Kidney epithelial cell (primary cell): ENCODE data around the gene DDX6. TPM values are rescaled to one million over a fixed set of nuclear protein-coding genes. Genes with fewer than 3 reads are reported as not detected.
"Not testable (repeated sequence)": the region's sequence is repeated elsewhere in the genome, so short reads cannot be mapped to it uniquely, and the experiment has no call there.

Source experiments
- DNase-seq: peaks from one replicate; pipeline ENCODE4 v3.0.0-alpha.2; 2010; ENCODE audit warnings: low read depth
- H3K27me3 ChIP-seq: 2 replicates; pipeline ENCODE4 v1.6.0; 2011; ENCODE audit warnings: low read length; ENCODE audit not compliant: control insufficient read depth, insufficient read depth
- H3K36me3 ChIP-seq: 2 replicates; pipeline ENCODE4 v1.5.1; 2011; ENCODE audit warnings: low read length; ENCODE audit not compliant: control insufficient read depth, insufficient read depth
- H3K4me3 ChIP-seq: 2 replicates; pipeline ENCODE4 v1.5.1; 2011; ENCODE audit warnings: low read depth, mild to moderate bottlenecking, control low read depth, low read length
- CTCF ChIP-seq: IDR thresholded peaks from 2 replicates; pipeline ENCODE4 v1.5.1; 2011; ENCODE audit warnings: mild to moderate bottlenecking, moderate library complexity, low read length, control low read depth, inconsistent platforms; ENCODE audit not compliant: insufficient read depth, poor library complexity, severe bottlenecking
- total RNA-seq: library from RNA; depleted of rRNA; stranded (reverse); fragments of >200 nt; gene quantifications from 2 replicates; pipeline ENCODE4 v1.2.3, GENCODE V29; 2015

DDX6 gene
- total RNA-seq, 1 donor from 2014 or later, result 104 TPM

DNA sequence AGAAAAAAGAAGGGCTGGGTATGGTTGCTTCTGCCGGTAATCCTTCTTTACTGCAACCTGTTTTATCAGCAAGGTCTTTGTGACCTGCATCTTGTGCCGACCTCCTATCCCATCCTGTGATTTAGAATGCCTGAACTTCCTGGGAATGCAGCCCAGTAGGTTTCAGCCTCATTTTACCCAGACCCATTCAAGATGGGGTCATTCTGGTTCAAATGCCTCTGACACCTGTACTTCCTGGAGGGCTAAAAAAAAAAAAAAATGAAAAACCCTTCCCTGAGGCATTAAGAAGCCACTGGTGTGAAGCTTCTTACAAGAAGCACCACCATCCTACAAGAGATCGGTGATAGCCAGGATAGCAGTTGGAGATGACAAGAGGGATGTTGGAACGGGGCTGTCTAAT lies 56.9 kb downstream of the DDX6 start:
- no peak for DNase-seq

GRCh38 chr11:118729753-118730152 lies 61.2 kb downstream of the DDX6 start:
- not testable (repeated sequence) for H3K4me3 ChIP-seq, DNase-seq, H3K27me3 ChIP-seq, H3K36me3 ChIP-seq

More for the DNA sequence above, 56.9 kb downstream of the DDX6 start:
- no peaks in the 10 kb centered on the region for H3K27me3 ChIP-seq
- no peak overlapping the region for H3K4me3 ChIP-seq
- H3K36me3 ChIP-seq, result no peaks in the 10 kb centered on the region
- TF ChIP-seq CTCF, result no peak

GRCh38 chr11:118728112-118728511 lies 62.9 kb downstream of the DDX6 start:
- H3K27me3 ChIP-seq, result not testable (repeated sequence)

GRCh38 chr11:118727721-118728066 lies 63.3 kb downstream of the DDX6 start:
- H3K4me3 ChIP-seq, DNase-seq, H3K27me3 ChIP-seq, H3K36me3 ChIP-seq: not testable (repeated sequence)

More at GRCh38 chr11:118728112-118728511, 62.9 kb downstream of the DDX6 start:
- H3K36me3 ChIP-seq, H3K4me3 ChIP-seq, DNase-seq: not testable (repeated sequence)

DNA sequence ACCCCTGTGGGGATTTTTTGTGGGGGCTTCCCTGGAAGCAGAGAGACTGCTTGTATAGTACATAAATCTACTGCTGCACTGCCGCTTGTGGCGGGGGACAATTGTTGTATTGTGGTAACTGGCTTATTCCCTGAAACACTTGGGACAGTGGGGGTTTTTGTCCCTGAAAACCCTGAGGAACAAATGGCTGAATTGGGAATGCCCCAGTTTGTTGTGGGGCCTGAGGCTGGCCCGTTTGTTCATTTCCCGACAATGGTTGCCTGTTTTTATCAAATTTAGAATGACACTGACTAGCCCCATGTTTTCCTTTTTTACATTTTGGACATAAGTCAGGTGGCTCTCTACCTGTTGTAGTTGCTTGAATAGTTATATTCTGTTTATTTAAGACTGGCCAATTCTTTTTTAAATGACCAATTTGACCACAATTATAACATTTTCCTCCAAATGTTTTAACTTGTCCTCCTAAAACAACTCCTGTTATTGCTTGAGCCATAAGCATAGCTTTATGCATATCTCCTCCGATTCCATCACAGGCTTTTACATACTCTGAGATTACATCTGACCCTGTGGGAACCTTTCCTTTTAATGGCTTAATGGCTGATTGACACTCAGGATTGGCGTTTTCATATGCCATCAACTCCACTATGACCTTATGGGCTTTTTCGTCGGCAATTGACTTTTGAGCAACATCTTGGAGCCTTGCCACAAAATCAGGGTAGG lies 63.8 kb downstream of the DDX6 start:
- H3K36me3 ChIP-seq, H3K4me3 ChIP-seq, DNase-seq, H3K27me3 ChIP-seq: not testable (repeated sequence)

- H3K27me3 ChIP-seq, H3K4me3 ChIP-seq, H3K36me3 ChIP-seq, DNase-seq: not testable (repeated sequence)
Observed at GRCh38 chr11:118721478-118722015, 69.4 kb downstream of the DDX6 start.

DNA sequence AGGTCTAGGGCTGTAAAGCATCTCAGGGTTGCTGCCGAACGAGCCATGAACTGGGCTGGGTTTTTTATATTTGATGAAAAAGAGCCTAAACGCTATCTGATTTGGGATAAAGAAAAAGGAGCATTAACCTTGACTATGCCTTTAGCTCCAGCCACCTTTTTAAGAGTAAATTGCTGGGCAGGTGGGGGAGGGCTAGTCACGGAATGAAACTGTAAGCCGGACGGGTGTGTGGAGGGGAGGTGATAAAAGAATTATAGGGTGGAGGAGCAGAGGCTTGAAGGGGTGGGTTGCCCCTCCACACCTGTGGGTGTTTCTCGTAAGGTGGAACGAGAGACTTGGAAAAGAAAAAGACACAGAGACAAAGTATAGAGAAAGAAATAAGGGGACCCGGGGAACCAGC lies 70.2 kb downstream of the DDX6 start:
- DNase-seq, H3K27me3 ChIP-seq, H3K4me3 ChIP-seq, H3K36me3 ChIP-seq: not testable (repeated sequence)

DNA sequence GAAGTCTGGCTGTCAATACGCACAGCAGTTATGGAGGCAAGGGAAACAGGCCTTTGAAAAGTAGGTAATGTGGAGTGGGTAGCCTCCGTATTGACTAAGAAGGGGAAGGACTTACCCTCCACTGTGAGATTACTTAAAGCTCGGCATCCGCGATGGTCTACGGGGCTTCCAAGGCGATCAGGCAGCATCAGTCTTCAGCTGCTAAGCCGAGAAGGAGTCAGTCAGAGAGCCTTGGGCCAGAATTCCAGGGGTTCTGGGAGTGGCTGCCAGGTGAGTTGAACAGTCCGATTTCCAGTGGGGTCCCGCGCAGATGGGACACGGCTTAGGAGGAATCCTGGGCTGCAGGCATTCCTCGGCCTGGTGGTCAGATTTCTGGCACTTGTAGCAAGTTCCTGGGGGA lies 70.9 kb downstream of the DDX6 start:
- H3K27me3 ChIP-seq, H3K36me3 ChIP-seq, H3K4me3 ChIP-seq, DNase-seq: not testable (repeated sequence)

GRCh38 chr11:118718562-118718961 lies 72.4 kb downstream of the DDX6 start:
- not testable (repeated sequence) for H3K4me3 ChIP-seq, H3K36me3 ChIP-seq, DNase-seq, H3K27me3 ChIP-seq

GRCh38 chr11:118717733-118718132 lies 73.2 kb downstream of the DDX6 start:
- not testable (repeated sequence) for H3K36me3 ChIP-seq

GRCh38 chr11:118717221-118717620 lies 73.7 kb downstream of the DDX6 start:
- H3K4me3 ChIP-seq, DNase-seq, H3K36me3 ChIP-seq, H3K27me3 ChIP-seq: not testable (repeated sequence)

More at GRCh38 chr11:118717733-118718132, 73.2 kb downstream of the DDX6 start:
- not testable (repeated sequence) for DNase-seq, H3K4me3 ChIP-seq, H3K27me3 ChIP-seq
